Testis (tissue), 3 donors: ENCODE measurements around the gene TACC2. TPM values are rescaled to one million over a fixed set of nuclear protein-coding genes. Genes with fewer than 3 reads are reported as not detected.

Experiments
- DNase-seq: peaks from one replicate; pipeline ENCODE4 v3.0.0-alpha.2; 2019
- H3K27ac ChIP-seq, 2 donors: fragments of 200-600 bp; sonication (generic); one replicate each; pipeline ENCODE4 v1.5.1; 2019
- H3K27me3 ChIP-seq: fragments of 200-600 bp; sonication (generic); one replicate; pipeline ENCODE4 v1.5.1; 2019
- H3K36me3 ChIP-seq: fragments of 200-600 bp; sonication (generic); one replicate; pipeline ENCODE4 v1.5.1; 2017; ENCODE audit warnings: low read depth; ENCODE audit errors: missing control alignments
- H3K4me1 ChIP-seq: fragments of 200-600 bp; sonication (generic); one replicate; pipeline ENCODE4 v1.5.1; 2019
- H3K4me3 ChIP-seq, 2 donors: fragments of 200-600 bp; sonication (generic); one replicate each; pipeline ENCODE4 v1.5.1; 2017 to 2019
- H3K9me3 ChIP-seq: fragments of 200-600 bp; sonication (generic); one replicate; pipeline ENCODE4 v1.5.1; 2017
- POLR2A ChIP-seq: fragments of 450-650 bp; IDR thresholded peaks from one replicate; pipeline ENCODE4 v1.6.1; 2017; ENCODE audit warnings: antibody characterized with exemption, mild to moderate bottlenecking, moderate library complexity
- WGBS, 2 donors: methylation state at CpG; one replicate each; pipeline ENCODE4 v1.1.5; 2018; 5-methylcytosine and 5-hydroxymethylcytosine counted together
- intact Hi-C: fragments of 100-400 bp; cut with DNase I; formaldehyde crosslinking; loops from one replicate; pipeline ENCODE4 v1.15.1; 2023; ENCODE audit warnings: low total_unique reads
- polyA plus RNA-seq: library from polyadenylated mRNA; stranded (reverse); fragments of 350-450 nt; fragmentation: Illumina TruSeq; extraction: RNeasy Lipid Tissue Mini Kit (QIAGEN cat#74804); gene quantifications from one replicate; pipeline ENCODE4 v1.2.3, GENCODE V29; 2014; ENCODE audit warnings: low read depth, low replicate concordance; ENCODE audit not compliant: insufficient read depth
- total RNA-seq, 2 donors: library from RNA; depleted of rRNA; stranded (reverse); fragments of >200 nt; gene quantifications; one replicate each; pipeline ENCODE4 v1.2.3, GENCODE V29; 2016
- TF ChIP-seq, protein P1 (sequence below), 3 experiments: fragments of 450-650 bp in 2 of 3; fragments of 200-600 bp in 1 of 3; sonication (generic) in 1 of 3; IDR thresholded peaks; one replicate each; pipeline ENCODE4 v1.5.1; 2016 to 2019; ENCODE audit warnings: antibody characterized with exemption in 3 of 3, mild to moderate bottlenecking in 2 of 3, moderate library complexity in 1 of 3

TACC2 gene
- total and polyA plus RNA-seq, 3 donors from 2014 or later, result 18.0 to 24.2 (median 21.3) TPM

- intact Hi-C loops, result no loop called here
- H3K27me3 ChIP-seq, result no peaks in the 10 kb centered on the region
- no peaks in the 10 kb centered on the region for H3K4me1 ChIP-seq
- no peaks in the 10 kb centered on the region for H3K36me3 ChIP-seq
- H3K27ac ChIP-seq, result no peak overlapping the region
- no peak for DNase-seq
- whole genome bisulfite sequencing, 2 donors, result 72 to 75% methylated on average over 2 to 3 of the region's 3 CpGs
- no peak overlapping the region for H3K4me3 ChIP-seq
- no peaks in the 10 kb centered on the region for H3K9me3 ChIP-seq
- TF ChIP-seq, protein P1, sequence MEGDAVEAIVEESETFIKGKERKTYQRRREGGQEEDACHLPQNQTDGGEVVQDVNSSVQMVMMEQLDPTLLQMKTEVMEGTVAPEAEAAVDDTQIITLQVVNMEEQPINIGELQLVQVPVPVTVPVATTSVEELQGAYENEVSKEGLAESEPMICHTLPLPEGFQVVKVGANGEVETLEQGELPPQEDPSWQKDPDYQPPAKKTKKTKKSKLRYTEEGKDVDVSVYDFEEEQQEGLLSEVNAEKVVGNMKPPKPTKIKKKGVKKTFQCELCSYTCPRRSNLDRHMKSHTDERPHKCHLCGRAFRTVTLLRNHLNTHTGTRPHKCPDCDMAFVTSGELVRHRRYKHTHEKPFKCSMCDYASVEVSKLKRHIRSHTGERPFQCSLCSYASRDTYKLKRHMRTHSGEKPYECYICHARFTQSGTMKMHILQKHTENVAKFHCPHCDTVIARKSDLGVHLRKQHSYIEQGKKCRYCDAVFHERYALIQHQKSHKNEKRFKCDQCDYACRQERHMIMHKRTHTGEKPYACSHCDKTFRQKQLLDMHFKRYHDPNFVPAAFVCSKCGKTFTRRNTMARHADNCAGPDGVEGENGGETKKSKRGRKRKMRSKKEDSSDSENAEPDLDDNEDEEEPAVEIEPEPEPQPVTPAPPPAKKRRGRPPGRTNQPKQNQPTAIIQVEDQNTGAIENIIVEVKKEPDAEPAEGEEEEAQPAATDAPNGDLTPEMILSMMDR (IDR thresholded peaks at IDR 0.05), result no peak
- TF ChIP-seq POLR2A, result no peak
These were observed 263.8 kb downstream of the TACC2 start for GRCh38 chr10:122252805-122253204.

GRCh38 chr10:122253605-122254004 is 264.6 kb downstream of the TACC2 start:
- TF ChIP-seq, protein P1 (IDR thresholded peaks at IDR 0.05), result no peak
- no peak for TF ChIP-seq POLR2A
- H3K36me3 ChIP-seq, result no peaks in the 10 kb centered on the region

GRCh38 chr10:122254831-122255230 is 265.9 kb downstream of the TACC2 start:
- WGBS, 2 donors, result 92 to 94% methylated on average over 5 of the region's 5 CpGs
- H3K4me3 ChIP-seq, result no peak overlapping the region
- H3K36me3 ChIP-seq, result no peaks in the 10 kb centered on the region

More at GRCh38 chr10:122253605-122254004, 264.6 kb downstream of the TACC2 start:
- Histone ChIP-seq H3K9me3 (no peaks in the 10 kb centered on the region), H3K27me3 (no peaks in the 10 kb centered on the region), H3K4me3 (no peak overlapping the region), H3K4me1 (no peaks in the 10 kb centered on the region), H3K27ac (no peak overlapping the region)
- intact Hi-C loops, result no loop called here
- 92 to 93% methylated on average over 2 of the region's 2 CpGs for WGBS, 2 donors
- DNase-seq, result no peak

DNA sequence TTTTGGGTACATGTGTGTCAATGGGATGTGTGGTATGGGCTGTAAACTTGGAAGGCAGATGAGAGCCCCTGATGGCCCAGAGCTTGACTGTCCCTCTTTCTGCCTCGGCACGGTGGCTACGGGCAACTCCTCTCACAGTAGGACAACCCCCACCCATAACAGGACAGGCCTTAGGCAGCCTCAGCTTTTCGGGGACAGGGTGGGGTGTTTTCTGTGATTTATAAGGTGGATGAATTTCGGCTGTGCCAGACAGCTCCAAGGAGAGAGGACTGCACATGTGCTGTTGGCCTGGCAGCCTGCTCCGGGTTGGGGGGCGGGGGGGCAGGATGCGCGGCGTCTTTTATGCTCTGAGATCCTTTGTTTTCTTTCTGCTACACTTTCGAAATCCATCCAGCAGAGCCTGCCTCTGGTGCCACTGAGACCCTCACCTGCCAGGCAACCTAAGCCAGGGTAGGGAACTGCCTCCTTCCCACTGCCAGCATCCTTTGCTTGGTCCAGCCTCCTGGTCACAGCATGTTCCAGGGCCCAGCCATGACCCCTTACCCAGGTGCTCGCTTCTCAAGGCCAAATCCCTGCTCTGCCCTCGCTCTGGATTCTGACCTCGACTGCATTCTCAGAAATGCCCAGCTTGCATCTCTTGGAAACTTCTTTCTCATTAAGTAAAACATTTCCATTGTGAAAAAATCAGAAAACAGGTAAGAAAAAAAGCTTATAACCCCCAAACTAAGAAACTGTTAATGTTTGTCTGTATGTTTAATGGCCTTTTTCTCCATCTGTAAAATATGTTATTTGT is 266.7 kb downstream of the TACC2 start:
- intact Hi-C loops, result no loop called here
- Histone ChIP-seq H3K27me3 (no peaks in the 10 kb centered on the region), H3K36me3 (no peaks in the 10 kb centered on the region), H3K9me3 (no peaks in the 10 kb centered on the region), H3K4me1 (no peaks in the 10 kb centered on the region), H3K4me3 (no peak overlapping the region), H3K27ac (no peak overlapping the region)
- no peak for TF ChIP-seq POLR2A
- TF ChIP-seq, protein P1 (IDR thresholded peaks at IDR 0.05), result no peak
- 86 to 87% methylated on average over 14 of the region's 14 CpGs for WGBS, 2 donors
- no peak for DNase-seq

More at GRCh38 chr10:122254831-122255230, 265.9 kb downstream of the TACC2 start:
- TF ChIP-seq, protein P1 (IDR thresholded peaks at IDR 0.05), result no peak
- TF ChIP-seq POLR2A, result no peak
- DNase-seq, result no peak
- intact Hi-C loops, result no loop called here
- Histone ChIP-seq H3K4me1 (no peaks in the 10 kb centered on the region), H3K27me3 (no peaks in the 10 kb centered on the region), H3K27ac (no peak overlapping the region), H3K9me3 (no peaks in the 10 kb centered on the region)

GRCh38 chr10:122257041-122257440 is 268.1 kb downstream of the TACC2 start:
- Histone ChIP-seq H3K27ac (no peak overlapping the region), H3K9me3 (no peaks in the 10 kb centered on the region), H3K4me3 (no peak overlapping the region), H3K27me3 (no peaks in the 10 kb centered on the region), H3K4me1 (no peaks in the 10 kb centered on the region), H3K36me3 (no peaks in the 10 kb centered on the region)
- 91 to 94% methylated on average over 3 of the region's 3 CpGs for WGBS, 2 donors
- intact Hi-C loops, result no loop called here
- no peak for TF ChIP-seq POLR2A
- TF ChIP-seq, protein P1 (IDR thresholded peaks at IDR 0.05), result no peak
- no peak for DNase-seq
